HG02642 (cell line): ENCODE data around the gene LSS.
"Not testable (repeated sequence)": the region's sequence is repeated elsewhere in the genome, so short reads cannot be mapped to it uniquely, and the experiment has no call there.

Source experiments
- ATAC-seq: cut with Tn5 transposase; IDR thresholded peaks from one replicate; pipeline ENCODE4 v1.9.1; 2021; ENCODE audit warnings: mild to moderate bottlenecking; ENCODE audit not compliant: unreplicated experiment, poor library complexity

Gene LSS

DNA sequence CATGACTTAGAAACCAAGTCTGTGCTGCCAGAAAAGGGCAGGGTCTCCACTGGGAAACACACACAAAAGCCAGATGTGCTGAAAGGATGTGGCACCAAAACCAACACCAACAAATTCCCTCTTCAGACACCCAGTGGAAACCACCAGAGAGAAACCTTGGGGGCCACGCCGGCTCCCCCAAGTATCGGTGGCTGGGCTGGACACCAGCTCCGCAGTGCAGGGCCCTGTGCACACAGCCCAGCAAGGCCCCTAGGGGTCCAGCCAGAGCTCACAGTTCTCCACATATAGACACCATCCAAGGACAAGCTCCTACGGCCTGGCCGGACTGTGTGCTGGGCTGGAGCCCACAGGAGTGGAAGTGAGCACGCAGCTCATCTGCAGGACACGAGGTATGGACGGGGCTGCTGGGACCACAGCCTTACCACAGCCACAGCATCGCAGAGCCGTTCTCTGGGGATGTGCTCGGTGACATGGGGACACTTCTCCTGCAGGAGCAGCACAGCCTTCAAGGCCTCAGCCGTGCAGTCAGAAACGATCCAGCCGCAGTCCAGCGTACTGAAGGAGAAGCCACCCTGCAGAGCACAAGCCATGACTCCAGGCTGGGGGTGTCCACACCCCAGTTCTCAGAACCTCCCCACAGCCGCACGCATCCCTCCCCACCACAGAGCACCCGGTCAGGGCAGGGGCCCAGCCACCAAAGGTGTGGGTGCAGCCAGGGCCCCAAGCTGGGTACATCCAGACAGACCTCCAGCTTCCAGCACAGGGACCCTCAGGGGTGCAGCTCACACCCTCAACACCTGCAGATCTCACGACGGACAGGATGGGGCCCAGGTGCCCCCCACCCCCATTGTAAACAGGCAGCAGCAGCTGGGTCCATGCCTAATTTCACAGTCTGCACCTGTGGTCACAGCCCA, 21.3 kb downstream of the LSS start:
- no peak for ATAC-seq

DNA sequence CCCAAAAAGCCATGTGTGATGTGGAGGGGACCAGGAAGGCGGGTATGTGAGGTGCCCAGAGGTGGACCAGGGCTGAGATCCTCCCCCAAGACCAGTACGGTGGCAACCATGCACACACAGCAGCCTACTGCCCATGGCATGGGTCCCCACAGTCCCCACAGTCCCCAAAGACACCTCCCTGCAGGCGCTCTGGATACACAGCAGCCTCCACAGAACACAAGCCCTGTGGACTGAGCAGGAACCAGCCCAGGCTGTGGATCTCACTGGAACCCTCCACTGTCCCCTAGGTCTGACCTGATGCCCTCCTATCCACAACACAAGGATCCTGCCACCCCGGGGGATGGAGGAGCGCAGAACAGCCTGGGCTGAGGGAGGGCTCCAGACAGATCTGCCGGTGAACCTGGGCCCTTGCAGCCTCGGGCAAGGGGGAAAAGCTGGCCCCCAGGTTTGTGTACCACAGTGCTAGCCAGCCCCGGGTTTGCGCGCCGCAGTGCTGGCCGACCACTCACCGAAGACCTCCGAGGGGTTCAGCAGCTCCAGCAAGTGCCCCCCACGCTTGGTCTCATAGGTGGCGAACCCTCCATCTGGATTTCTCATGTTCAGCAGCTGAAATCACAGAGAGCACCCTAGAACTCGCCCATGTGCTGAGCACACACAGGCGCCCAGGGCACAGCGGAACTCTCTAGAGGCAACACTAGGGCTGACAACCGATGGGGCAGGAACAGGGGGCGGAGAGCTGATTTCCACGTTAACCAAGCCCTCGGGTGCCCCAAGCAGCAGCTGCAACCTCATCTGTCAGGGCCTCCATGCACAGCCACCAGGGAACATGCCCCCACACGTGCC, 22.2 kb downstream of the LSS start:
- ATAC-seq, result no peak

DNA sequence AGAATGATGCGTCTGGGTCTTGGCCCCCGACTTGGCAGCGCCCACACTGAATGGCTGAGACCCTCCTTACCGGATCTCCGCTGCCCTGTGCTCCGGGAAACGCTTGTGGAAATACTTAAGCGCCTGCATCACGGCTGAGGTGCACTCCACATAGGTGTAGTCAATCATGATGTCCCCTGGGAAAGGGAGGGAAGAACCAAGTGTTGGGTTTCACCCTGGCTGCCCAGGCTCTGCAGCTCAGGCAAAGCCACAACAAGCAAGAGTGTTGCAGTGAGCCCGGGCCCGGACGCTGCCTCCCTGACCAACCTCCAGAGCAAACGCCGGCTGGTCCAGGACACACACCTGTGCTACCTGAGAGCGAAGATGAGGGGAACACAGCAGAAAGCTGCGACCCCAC, 22.8 kb downstream of the LSS start:
- no peak for ATAC-seq

DNA sequence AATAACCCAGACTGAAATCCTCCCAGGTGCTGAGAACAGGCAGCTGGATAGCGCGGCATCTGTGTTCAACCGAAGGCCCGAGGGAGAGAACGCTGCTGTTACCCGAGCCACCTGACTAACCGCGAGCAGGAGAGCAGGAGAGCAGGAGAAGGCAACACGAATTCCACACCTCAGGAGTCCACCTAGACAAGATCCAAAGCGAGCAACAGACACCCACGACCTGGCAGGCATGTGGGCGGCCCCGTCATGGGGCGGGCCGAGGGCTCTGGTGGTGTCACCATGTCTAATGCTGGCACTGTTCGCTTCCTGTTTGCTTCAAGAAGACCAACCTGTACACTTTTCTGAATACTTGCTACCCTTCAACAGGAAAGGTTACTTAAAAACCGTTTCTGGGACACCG, 23.4 kb downstream of the LSS start:
- ATAC-seq, result no peak

DNA sequence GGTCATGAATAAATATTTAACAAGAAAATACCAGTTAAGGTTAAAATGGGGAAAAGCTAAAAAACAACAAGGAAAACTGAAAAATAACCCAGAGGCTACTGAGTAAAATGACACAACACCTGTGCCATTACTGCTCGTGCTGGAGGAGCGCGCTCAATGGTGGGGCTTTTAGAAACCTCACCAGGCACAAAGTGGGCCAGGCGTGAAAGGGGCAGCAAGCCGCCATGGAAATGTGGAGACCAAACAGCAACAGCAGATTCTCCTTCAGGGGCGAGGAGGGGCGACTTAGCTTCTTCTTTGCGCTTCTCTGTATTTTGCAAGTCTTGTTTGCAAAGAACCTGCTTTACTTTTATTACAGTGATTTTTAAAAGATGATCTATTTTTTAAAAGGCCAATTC, 25.4 kb downstream of the LSS start:
- no peak for ATAC-seq

DNA sequence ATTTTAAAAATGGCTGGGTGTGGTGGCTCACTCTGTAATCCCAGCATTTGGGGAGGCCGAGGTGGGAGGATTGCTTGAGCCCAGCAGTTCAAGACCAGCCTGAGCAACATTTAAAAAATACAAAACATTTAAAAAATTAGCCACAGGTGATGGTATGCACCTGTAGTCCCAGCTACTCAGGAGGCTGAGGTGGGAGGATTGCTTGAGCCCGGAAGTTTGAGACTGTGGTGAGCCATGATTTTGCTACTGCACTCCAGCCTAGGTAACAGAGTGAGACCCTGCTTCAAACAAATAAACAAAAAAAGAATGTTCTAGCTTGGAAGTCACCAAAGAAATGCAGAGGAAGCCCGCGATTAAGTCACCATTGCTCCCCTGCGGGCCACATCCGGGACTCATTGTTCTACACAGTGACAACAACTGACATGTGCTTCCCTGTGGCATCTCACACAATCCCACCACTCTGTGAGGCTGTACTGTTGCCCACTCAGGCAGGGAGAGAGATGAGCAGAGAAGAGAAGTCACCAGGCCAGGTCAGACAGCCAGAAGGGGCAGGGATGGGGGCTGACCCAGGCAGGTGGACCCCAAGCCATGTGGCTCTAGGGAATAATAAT, 25.9 kb downstream of the LSS start:
- ATAC-seq, result no peak

DNA sequence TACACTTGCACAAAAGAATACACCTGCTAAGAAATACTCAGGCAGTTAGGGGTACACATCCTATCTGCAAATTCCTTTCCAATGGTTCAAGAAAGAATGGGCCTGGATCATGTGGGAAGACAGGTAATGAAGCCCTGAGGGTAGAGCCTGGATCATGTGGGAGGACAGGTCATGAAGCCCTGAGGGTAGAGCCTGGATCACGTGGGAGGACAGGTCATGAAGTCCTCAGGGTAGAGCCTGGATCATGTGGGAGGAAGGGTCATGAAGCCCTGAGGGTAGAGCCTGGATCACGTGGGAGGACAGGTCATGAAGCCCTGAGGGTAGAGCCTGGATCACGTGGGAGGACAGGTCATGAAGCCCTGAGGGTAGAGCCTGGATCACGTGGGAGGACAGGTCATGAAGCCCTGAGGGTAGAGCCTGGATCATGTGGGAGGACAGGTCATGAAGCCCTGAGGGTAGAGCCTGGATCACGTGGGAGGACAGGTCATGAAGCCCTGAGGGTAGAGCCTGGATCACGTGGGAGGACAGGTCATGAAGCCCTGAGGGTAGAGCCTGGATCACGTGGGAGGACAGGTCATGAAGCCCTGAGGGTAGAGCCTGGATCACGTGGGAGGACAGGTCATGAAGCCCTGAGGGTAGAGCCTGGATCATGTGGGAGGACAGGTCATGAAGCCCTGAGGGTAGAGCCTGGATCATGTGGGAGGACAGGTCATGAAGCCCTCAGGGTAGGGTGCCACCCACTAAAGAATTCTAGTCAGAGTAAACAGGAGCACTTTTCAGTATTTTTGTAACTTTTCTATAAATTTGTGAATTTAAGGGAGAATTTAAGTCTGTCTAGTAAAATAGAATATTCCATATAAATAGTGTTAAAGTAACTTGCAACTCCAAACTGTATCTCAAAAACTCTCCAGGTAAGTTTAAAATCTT, 27.4 kb downstream of the LSS start:
- not testable (repeated sequence) for ATAC-seq

DNA sequence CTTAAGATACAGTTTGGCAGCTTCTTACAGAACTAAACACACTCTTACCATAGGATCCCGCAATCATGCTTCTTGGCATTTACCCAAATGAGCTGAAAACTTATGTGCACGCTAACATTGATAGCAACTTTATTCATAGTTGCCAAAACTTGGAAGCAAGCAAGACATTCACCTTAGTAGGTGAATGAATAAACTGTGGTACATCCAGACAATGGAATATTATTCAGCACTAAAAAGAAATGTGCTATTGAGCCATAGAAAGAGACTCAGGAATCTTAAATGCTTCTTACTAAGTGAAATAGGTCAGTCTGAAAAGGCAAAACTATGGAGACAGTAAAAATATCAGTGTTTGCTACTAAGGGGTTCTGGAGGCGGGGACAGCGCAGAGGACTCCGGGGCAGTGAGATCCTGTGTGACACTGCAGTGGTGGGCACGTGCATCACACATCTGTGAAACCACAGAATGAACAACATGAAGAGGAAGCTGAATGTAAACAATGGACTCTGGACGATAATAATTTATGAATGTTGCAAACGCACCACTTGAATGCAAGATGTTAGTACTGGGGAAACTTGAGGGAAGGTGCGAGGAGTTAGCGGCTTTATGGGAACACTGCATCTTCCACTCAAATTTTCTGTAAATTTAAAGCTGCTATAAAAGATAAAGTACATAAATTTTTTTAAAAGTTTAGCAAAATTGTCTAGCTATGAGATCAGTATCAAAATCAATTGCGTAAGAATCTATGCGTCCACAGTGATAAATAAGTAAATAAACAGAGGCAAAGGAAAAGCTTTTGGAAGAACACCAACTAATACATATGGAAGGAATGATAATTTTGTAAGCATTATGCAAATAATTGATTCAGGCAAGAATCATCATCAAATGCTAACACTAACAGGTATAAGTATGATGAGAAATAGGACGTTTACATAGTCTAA, 28.9 kb downstream of the LSS start:
- ATAC-seq, result no peak

DNA sequence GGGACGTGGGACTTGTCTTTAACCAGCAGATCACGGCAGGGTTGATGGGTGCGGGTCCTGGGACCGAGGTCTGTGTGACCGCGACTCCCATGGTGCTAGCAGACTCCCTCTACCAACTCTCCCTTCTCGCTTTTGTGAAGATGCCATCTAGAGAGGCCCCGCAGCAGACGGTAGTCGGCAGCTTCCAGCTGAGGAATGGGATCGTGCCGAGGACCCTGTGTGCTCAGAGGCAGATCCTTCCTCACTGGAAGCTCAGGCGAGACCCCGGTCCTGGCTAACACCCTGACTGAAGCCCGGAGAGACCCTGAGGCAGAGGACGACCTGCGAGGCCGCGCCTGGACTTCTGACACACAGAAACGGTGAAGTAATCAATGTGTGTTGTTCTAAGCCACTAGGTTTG, 31.8 kb downstream of the LSS start:
- no peak for ATAC-seq

DNA sequence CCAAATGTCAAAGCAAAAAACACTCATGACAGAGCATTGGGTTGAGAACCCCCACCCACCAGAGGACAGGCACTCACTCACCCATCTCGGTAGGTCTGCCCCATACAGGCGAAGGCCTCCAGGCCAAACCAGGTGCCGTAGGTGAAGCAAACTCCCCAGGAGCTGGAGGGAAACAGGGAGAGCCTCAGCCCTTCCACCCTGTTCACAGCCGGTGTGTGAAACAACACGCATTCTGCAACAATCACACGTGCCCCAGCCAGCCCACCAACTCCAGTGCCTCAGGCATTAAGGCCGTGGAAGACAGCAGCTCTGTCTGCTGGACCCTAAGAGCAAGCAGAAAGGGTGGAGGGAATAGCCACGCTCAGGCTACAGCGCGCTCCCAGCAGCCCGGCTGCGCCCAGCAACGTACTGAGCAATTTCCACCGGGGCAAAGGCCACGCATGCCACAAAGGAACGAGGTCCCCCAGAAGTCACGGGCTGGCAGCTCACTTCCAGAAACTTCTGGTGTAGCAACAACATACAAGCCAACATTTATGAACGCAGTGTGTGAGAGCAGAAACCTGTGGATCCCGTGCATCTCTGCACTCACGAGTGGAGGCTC, 32.9 kb downstream of the LSS start:
- no peak for ATAC-seq

DNA sequence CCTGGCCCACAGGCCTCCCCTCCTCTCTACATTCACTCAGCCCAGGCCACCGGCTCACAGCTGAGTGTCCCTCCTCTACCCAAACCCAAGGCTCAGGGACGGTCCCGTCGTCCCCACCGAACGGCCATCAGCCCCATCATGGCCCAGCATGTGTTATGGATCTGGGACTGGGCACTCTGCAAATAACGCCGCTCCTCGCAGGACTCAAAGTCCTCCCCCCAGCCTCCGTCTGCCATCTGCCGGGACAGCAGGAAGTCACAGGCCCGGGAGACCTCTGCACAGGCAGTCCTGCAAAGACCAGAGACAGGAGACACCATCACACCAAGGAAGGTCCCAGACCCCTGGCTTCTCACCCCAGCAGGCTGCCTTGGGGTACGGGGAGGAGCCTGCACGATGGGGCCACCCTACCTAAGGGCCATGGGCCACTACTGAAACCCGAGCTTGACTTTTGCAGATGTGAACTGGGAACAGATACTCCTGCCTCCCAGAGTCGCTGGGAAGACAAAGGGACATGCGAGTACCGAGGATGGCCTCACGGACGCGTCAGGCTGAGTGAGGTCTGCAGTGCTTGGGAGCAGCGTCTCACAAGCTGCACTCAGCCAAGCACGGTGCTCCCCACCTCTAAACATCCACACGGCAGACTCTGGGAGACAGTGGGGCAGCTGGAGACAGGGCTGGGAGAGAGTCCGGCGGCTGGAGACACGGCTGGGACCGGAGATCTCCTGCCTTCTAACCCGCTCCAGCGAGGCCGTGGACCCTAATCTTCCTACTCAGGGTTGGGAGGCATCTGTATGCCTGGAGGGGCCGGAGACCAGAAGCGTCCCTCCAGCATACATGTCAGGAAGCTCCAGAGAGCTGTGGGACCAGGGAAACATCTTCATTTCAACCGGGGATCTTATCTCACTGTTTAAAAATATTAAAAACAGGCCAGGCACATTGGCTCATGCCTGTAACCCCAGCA, 33.9 kb downstream of the LSS start:
- no peak for ATAC-seq

DNA sequence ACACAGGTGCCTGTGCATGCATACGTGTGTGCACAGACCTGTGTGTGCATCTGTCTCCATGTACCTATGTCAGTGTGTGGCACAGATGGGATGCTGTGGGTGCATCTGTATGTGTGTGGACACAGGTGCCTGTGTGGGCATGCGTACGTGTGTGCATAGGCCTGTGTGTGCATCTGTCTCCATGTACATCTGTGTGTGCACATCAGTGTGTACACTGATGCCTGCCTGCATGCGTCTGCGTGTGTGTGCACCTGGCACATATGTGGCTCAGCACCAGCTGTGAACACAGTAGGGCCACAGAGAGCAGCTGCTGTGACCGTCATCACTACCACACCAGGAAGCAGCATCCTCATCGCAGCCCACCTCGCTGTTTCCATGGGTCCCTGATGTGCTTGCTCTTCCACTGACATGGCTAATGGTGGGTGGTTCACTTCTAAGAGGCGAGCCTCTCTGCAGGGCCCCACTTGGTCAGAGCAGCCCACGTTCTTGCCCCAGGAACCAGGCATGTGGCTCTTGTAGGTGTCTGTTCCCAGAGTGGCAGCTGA, 34.7 kb downstream of the LSS start:
- ATAC-seq, result no peak

DNA sequence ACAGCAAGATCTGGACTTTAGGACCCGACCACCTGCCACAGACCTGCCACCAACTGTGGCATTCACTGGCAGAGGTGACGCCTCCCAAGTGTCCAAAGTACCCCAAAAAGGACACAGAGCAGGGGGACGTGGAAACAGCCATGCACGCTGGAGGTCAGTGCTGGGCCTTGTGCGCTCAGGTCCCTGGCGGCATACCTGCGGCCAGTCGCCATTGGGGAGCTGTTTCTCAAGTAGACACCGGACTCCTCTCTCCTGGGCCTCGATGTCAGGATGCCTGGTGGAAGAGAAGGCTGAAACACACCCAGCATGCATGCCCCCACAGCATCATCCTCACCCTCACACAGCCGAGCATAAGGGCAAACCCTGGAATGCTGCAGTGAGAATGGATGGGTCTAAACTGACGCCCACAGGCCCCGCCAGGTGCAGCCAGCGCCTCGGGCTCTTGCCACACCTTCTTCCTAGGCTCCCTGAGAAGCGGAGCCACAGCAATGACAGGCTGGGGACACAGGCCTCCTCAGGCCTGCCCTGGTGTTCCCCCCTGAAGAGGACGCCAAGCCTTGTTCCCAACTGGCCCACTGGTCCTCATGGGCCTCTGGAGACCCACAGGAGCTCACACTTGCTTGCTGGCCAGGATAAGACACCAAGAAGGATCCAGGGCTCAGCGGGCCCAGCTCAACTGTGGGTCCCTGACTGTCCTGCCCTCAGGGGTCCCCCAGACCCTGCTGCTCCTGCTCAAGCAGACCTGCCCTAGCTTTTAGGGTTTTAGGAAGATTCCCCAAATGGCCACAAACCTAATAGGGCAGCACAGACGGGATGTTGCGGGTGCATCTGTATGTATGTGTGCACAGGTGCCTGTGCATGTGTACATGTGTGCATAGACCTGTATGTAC, 36.6 kb downstream of the LSS start:
- ATAC-seq, result no peak

DNA sequence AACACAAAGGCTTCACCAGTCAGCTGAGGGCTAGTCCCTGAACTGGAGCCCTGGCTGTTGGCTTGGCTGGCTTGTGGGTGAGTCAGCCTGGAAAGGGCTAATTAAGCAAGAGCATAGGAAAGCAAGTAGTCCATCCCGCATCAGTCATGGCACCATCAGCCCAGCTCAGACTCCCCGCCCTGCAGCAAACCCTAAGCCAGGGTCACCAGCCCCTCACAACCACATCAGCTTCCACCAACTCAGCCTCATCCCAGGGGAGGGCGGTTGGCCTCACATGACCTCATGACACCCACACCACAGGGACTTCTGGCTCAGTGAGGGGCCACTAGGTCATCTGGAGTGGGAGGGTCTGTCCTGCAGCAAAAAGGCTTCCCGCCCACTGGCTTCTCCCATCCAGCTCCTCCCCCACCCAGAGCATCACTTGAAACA, 37.3 kb downstream of the LSS start:
- no peak for ATAC-seq

DNA sequence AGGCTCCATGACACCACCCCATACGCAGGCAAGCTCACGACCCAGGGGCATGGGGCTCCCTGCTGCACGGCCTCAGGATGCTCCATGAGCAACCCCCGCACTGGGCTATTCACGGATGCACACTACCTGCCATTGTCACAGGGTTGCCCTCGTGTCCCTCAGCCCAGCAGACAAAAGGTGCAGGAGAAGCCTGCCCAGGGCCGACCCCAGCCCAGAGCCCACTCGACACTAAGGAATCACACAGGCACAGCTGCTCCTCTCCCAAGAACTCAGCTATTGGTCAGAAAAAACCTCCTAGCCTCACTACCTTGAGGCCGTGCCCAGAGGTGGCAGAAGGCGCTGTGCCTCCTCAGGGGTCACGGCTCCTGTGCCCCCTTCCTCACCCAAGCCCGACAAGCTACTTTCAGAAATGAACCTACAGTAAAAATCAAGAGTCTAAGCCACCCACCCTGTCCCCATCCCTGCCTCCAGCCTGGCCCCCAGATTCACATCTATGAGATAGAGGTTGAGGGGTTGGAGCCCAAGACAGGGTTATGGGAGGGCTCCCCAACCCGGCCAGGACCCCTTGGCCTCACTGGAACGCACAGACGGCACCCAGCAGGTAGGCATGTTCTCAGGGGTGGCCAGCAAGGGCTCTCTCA, 38.0 kb downstream of the LSS start:
- ATAC-seq, result no peak
